Activated CD8-positive, alpha-beta memory T cell treated with anti-CD3 and anti-CD28 coated beads, Interleukin-2, amount 10 ng/mL, durations not matched to agents 7 days and 5 days (primary cell): ENCODE data around the gene SHROOM3. TPM values are rescaled to one million over a fixed set of nuclear protein-coding genes. Genes with fewer than 3 reads are reported as not detected.

Experiments
- ATAC-seq: fragments of 150-1000 bp; cut with Tn5 transposase; one replicate; pipeline ENCODE4 v1.10.0; 2021; ENCODE audit warnings: moderate library complexity
- CTCF ChIA-PET: fragments of 350-600 bp; sonication (Branson Sonifier 250); formaldehyde crosslinking; loops from one replicate; lab custom pipeline; 2021; ENCODE audit warnings: antibody characterized with exemption; lab: Charles Lee
- DNase-seq: peaks from one replicate; pipeline ENCODE4 v3.0.0-alpha.2; 2020
- H3K27ac Mint-ChIP-seq: one replicate; pipeline ENCODE4 v1.8.0; 2021; ENCODE audit warnings: mild to moderate bottlenecking, mixed read lengths
- H3K27me3 Mint-ChIP-seq: one replicate; pipeline ENCODE4 v1.8.0; 2021; ENCODE audit warnings: mixed read lengths
- H3K36me3 Mint-ChIP-seq: one replicate; pipeline ENCODE4 v1.8.0; 2021; ENCODE audit warnings: mild to moderate bottlenecking, mixed read lengths
- H3K4me1 Mint-ChIP-seq: one replicate; pipeline ENCODE4 v1.8.0; 2021; ENCODE audit warnings: mixed read lengths
- H3K4me3 Mint-ChIP-seq: one replicate; pipeline ENCODE4 v1.8.0; 2021; ENCODE audit warnings: mild to moderate bottlenecking, moderate library complexity, mixed read lengths
- H3K9me3 Mint-ChIP-seq: one replicate; pipeline ENCODE4 v1.8.0; 2022; ENCODE audit warnings: low read depth, mixed read lengths
- microRNA-seq: library from miRNA; unstranded; fragments of <30 nt; microRNA quantifications from one replicate; pipeline ENCODE4 v1.2.0, GENCODE V29; 2022
- total RNA-seq, 2 experiments: library from RNA; stranded (reverse); gene quantifications; one replicate each; pipeline ENCODE4 v1.2.3, GENCODE V29; 2021

The SHROOM3 gene
- total RNA-seq, 2 experiments from 2014 or later = 0.09 TPM; not detected in 1

DNA sequence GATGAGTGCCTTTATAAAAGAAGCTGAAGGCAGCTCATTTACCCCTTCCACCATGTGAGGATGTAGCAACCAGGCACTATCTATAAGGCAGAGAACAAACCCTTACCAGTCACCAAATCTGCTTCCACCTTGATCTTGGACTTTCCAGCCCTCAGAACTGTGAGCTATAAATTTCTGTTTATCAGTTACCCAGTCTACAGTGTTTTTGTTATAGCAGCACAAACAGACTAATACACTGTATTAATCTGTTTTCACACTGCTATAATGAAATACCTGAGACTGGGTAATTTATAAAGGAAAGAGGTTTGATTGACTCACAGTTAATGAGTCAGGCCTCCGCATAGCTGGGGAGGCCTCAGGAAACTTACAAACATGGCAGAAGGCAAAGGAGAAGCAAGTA, 371.7 kb downstream of the SHROOM3 start:
- H3K27me3 Mint-ChIP-seq = peaks cover 7% of the 10 kb centered on the region
- DNase-seq (no peak), ATAC-seq (no peak)
- H3K4me1 Mint-ChIP-seq = no peaks in the 10 kb centered on the region
- no peak overlapping the region for H3K27ac Mint-ChIP-seq
- peaks cover 3% of the 10 kb centered on the region for H3K9me3 Mint-ChIP-seq
- CTCF ChIA-PET = interaction anchor here (0.6 kb wide), 1 partner anchor 32 kb away, joined by 4 read pairs; no protein-coding TSS in a partner anchor
- H3K36me3 Mint-ChIP-seq = no peaks in the 10 kb centered on the region
- no peak overlapping the region for H3K4me3 Mint-ChIP-seq

DNA sequence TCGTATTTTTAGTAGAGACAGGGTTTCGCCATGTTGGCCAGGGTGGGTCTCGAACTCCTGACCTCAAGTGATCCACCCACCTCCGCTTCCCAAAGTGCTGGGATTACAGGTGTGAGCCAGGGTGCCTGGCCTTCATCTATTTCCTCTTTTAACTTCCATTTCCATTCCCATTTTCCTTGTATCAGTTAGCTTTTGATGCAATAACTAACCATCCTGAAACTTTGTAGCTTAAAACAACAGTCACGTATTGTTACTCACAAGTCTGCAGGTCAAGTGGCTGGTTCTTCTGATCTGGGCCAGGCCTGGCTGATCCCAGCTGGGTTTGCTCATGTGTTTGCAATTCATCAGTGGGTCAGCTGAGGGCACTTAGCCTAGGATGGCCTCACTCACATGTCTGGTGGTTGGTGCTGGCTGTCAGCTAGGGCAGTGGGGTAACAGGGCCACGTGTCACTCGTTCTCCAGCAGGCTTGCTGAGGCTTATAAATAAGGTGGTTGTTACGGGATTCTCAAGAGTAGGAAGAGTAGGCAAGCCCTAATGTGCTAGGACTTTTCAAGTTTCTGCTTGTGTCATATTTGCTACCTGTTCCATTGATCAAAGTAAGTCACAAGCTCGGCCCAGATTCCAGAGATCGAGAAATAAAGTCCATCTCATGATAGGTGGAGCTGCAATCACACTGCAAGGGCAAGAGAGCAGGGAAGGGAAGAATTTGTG, 374.7 kb downstream of the SHROOM3 start:
- H3K4me1 Mint-ChIP-seq = no peaks in the 10 kb centered on the region
- no peak overlapping the region for H3K27ac Mint-ChIP-seq
- CTCF ChIA-PET = no interaction called here
- H3K9me3 Mint-ChIP-seq = peaks cover 3% of the 10 kb centered on the region
- no peak overlapping the region for H3K4me3 Mint-ChIP-seq
- no peak for ATAC-seq
- H3K27me3 Mint-ChIP-seq = no peaks in the 10 kb centered on the region
- no peak for DNase-seq
- H3K36me3 Mint-ChIP-seq = no peaks in the 10 kb centered on the region

DNA sequence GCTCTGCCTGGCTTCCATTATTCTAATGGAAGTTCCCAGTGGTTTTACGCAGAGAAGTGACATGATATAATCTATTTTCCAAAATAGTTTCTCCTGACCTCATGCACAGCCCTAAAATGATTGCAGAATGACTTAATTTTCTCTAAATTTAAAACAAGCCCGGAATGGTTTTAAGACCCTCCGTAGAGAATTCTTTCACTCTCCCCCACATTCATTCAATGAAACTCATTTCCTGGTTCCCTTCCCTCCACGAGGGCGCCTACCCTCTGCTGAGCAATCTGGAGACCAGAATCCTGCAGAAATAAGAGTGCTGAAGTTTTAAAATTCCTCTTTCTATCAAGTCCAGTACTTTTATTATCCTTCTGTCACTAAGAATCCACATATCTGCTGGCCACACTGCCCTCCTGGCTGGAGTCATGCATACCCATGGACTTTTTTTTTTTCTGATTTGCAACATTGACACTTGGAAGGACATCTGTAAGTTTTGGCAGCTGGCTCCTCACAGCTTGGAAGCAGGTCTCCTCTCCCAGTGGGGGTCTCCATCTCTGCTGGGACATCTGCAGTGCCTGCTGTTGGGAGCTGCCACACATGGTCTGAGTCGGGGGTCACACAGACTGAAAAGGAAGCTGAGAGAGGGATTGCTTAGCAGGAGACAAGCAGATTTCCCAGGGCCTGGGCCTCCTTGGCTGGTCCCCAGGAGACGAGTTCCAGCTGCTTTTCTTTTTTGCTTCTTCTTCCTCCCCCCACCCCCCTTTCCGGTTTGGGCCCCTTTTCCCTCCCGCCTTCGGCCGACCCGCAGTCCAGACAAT, 376.8 kb downstream of the SHROOM3 start:
- peaks cover 10% of the 10 kb centered on the region for H3K27me3 Mint-ChIP-seq
- H3K9me3 Mint-ChIP-seq = peaks cover 3% of the 10 kb centered on the region
- no peak for ATAC-seq
- no peak overlapping the region for H3K4me3 Mint-ChIP-seq
- DNase-seq = no peak
- no peaks in the 10 kb centered on the region for H3K36me3 Mint-ChIP-seq
- CTCF ChIA-PET = no interaction called here
- no peaks in the 10 kb centered on the region for H3K4me1 Mint-ChIP-seq
- no peak overlapping the region for H3K27ac Mint-ChIP-seq

DNA sequence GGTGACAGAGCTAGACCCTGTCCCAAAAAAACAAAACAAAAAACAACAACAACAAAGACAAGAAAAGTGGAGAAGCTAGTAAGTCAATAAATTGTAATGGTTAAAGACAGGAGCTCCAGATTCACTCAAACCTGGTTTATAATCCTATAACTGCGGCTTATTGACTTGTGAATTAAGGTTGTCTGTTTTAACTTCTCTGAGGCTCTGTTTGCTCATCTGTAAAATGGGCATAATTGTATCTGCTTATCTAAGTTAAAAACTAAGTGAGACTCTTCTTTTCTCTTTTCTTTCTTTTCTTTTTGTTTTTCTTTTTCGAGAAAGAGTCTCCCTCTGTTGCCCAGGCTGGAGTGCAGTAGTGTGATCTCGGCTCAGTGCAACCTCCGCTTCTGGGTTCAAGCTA, 378.0 kb downstream of the SHROOM3 start:
- Mint-ChIP-seq H3K27ac (no peak overlapping the region), H3K4me3 (no peak overlapping the region), H3K27me3 (peaks cover 18% of the 10 kb centered on the region), H3K4me1 (no peaks in the 10 kb centered on the region), H3K36me3 (no peaks in the 10 kb centered on the region), H3K9me3 (peaks cover 3% of the 10 kb centered on the region)
- DNase-seq (no peak), ATAC-seq (no peak)
- CTCF ChIA-PET = interaction anchor here (1.4 kb wide), 1 partner anchor 9 kb away, joined by 3 read pairs; no protein-coding TSS in a partner anchor

DNA sequence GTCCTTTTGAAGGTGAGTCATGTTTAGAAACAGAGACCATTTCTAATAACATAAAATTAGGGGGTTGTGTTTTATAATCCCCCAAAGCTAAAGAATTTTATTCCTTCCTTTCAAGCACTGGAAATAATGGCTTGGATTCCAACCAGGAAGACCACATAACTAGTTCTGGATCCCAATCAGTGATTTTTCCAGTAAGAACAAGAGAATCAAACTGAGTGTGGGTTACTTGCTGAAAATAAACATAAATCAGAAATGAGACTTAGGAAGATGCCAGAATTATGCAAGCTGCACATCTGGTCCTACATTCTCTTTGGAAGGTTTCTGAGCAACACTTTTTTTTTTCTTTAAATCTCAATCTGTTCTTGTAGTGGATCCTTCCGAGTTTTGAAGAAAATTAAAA, 386.6 kb downstream of the SHROOM3 start:
- H3K9me3 Mint-ChIP-seq = no peaks in the 10 kb centered on the region

DNA sequence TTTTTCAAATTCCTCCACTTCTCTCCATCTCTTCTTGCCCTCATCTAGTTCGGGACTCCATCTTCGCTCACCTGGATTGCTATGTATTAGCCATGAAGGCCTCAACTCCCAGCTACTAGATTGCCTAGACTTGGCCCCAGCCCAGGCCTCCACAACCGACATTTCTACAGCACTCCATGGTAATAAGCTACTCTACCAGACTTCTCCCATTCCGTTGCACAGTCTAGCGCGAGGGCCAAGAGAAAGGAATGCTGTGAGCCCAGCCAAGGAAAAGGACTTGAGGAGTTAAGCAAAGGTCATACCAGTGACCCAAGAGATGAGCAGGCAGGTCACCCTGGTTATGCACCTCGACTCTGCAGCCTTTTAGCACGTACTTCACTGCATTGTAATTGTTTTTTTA, 387.3 kb downstream of the SHROOM3 start:
- no peak overlapping the region for H3K27ac Mint-ChIP-seq
- no peaks in the 10 kb centered on the region for H3K36me3 Mint-ChIP-seq
- no peaks in the 10 kb centered on the region for H3K9me3 Mint-ChIP-seq
- ATAC-seq = no peak
- H3K4me1 Mint-ChIP-seq = no peaks in the 10 kb centered on the region
- H3K27me3 Mint-ChIP-seq = peaks cover 21% of the 10 kb centered on the region
- CTCF ChIA-PET = no interaction called here
- DNase-seq = no peak
- H3K4me3 Mint-ChIP-seq = no peak overlapping the region

More for the DNA sequence above, 386.6 kb downstream of the SHROOM3 start:
- Mint-ChIP-seq H3K27me3 (peaks cover 27% of the 10 kb centered on the region), H3K4me3 (no peak overlapping the region), H3K27ac (no peak overlapping the region), H3K36me3 (no peaks in the 10 kb centered on the region), H3K4me1 (no peaks in the 10 kb centered on the region)
- DNase-seq = no peak
- CTCF ChIA-PET = interaction anchor here (0.8 to 1.5 kb wide), 2 partner anchors 8 to 317 kb away, joined by 3 read pairs; no protein-coding TSS in a partner anchor
- ATAC-seq = no peak

DNA sequence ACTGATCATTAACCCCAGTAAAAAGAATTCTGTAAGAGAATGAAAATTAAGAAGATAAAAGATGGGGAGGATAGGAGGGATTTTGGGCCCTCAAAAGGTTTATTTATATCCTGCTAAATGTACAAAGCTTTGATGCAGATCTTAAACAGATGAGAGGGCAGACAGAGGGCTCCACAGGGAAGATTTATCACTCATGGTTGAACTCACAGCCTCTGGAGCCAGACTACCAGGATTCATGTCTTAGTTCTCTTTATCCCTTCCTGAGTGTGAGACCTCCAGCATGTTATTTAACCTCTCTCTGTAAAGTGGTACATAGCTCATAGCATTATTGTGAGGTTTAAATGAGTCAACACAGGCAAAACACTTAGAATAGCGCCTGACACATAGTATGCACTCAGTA, 388.5 kb downstream of the SHROOM3 start:
- Mint-ChIP-seq H3K36me3 (no peaks in the 10 kb centered on the region), H3K4me1 (no peaks in the 10 kb centered on the region), H3K27ac (no peak overlapping the region), H3K27me3 (peaks cover 14% of the 10 kb centered on the region), H3K9me3 (peaks cover 2% of the 10 kb centered on the region), H3K4me3 (no peak overlapping the region)
- CTCF ChIA-PET = no interaction called here
- ATAC-seq (no peak), DNase-seq (no peak)

DNA sequence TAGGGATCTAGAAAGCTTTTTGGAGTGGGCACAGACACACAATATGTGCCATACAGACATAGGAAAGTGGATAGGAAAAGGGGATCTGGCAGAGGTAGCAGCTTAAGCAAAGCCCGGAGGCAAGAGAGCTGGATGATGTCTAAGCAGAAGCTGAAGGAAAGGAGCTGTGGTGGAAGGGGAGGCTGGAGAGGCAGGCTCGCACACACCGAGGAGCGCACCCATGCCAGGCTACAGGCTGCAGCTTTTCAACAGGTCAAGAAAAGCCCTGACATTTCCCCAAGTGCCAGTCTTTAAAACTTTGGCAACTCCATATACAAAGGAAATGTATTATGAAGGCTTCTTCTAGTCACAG, 395.6 kb downstream of the SHROOM3 start:
- H3K27ac Mint-ChIP-seq = no peak overlapping the region
- CTCF ChIA-PET = no interaction called here
- no peaks in the 10 kb centered on the region for H3K27me3 Mint-ChIP-seq

GRCh38 chr4:76830964-76831703, 396.1 kb downstream of the SHROOM3 start:
- no peak for ATAC-seq
- H3K36me3 Mint-ChIP-seq = no peaks in the 10 kb centered on the region
- DNase-seq = no peak
- H3K9me3 Mint-ChIP-seq = peaks cover 2% of the 10 kb centered on the region
- H3K4me3 Mint-ChIP-seq = no peak overlapping the region
- no peaks in the 10 kb centered on the region for H3K27me3 Mint-ChIP-seq
- H3K27ac Mint-ChIP-seq = no peak overlapping the region
- H3K4me1 Mint-ChIP-seq = no peaks in the 10 kb centered on the region
- CTCF ChIA-PET = no interaction called here

More for the DNA sequence above, 395.6 kb downstream of the SHROOM3 start:
- peaks cover 2% of the 10 kb centered on the region for H3K9me3 Mint-ChIP-seq
- no peaks in the 10 kb centered on the region for H3K36me3 Mint-ChIP-seq
- ATAC-seq (no peak), DNase-seq (no peak)
- no peak overlapping the region for H3K4me3 Mint-ChIP-seq
- H3K4me1 Mint-ChIP-seq = no peaks in the 10 kb centered on the region

DNA sequence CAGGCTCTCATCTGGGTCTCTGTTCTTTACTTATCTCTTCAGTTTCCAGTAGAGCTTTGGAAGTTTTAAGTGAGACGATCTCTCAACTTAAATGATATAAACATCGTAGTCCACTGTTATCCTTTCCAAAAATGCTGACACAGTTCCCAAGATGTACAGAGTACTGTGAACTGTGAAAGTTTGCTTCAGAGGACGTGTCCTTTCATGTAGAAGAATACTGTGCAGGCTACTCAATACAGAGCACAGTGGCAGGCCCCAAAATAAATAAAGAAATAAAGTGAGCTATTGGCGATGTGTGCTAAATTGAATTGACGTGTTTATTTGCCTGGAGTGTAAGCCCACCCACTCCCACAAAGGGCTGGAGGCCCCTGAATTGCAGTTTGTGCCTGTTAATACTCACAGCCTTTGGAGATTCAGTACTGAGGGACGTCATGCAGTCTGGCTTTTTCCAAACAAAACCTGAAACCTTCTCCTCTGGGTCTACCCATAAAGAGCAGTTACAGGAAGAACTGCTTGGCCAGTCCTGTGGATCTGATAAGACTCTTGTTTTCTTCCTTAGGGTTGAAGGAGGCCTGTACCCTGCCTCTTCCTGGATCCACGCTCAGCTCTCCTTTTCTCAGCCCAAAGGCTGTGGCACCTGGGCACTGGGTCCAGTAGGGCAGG, 396.8 kb downstream of the SHROOM3 start:
- DNase-seq (no peak), ATAC-seq (no peak)
- CTCF ChIA-PET = no interaction called here
- no peaks in the 10 kb centered on the region for H3K36me3 Mint-ChIP-seq
- H3K27me3 Mint-ChIP-seq = no peaks in the 10 kb centered on the region
- H3K27ac Mint-ChIP-seq = no peak overlapping the region
- H3K4me1 Mint-ChIP-seq = no peaks in the 10 kb centered on the region
- H3K9me3 Mint-ChIP-seq = peaks cover 2% of the 10 kb centered on the region
- H3K4me3 Mint-ChIP-seq = no peak overlapping the region

Small RNAs within 50 kb of the gene (microRNA-seq; reads per million reads assigned to microRNA genes)
- gene MIR4450 (not detected), gene MIR548AH (not detected)

Other genes with a start within 250 kb of the SHROOM3 start
- 10 to 100 TPM in 1 of 2 experiments, 1 to 10 TPM in 1; 8.9 to 15.6 TPM for gene SCARB2, start 221.4 kb upstream of the SHROOM3 start, total RNA-seq
- under 1 TPM in 1 of 2 experiments, not detected in 1; 0.18 TPM for gene FAM47E, start 183.5 kb upstream of the SHROOM3 start, total RNA-seq
- gene STBD1, start 128.5 kb upstream of the SHROOM3 start, total RNA-seq = 1 to 10 TPM in 1 of 2 experiments, under 1 TPM in 1; 0.52 to 1.2 TPM
- not detected for gene CCDC158, start 14.1 kb upstream of the SHROOM3 start, total RNA-seq